A673 (cell line): ENCODE measurements around the gene AP2M1. TPM values are rescaled to one million over a fixed set of nuclear protein-coding genes. Genes with fewer than 3 reads are reported as not detected.
A peak's percentile ranks its signal among the peaks of the same experiment; 100 is the strongest.

Source experiments
- BruUV-seq: library from RNA; stranded (reverse); fragments of 400-500 nt; replicated peaks from 2 replicates; lab custom pipeline; 2021; lab: Mats Ljungman, UMichigan
- CTCF ChIA-PET: fragments of 300-600 bp; sonication (Branson Sonifier 250); formaldehyde crosslinking; loops from one replicate; lab custom pipeline; 2022; ENCODE audit warnings: antibody characterized with exemption; lab: Charles Lee
- POLR2A ChIA-PET: fragments of 300-600 bp; sonication (Branson Sonifier 250); formaldehyde crosslinking; loops from one replicate; lab custom pipeline; 2022; ENCODE audit warnings: antibody characterized with exemption; ENCODE audit not compliant: low non-redundant PET; lab: Charles Lee
- DNase-seq: peaks from one replicate; pipeline ENCODE4 v3.0.0-alpha.2; 2015; ENCODE audit warnings: low spot score
- H3K27ac ChIP-seq: fragments of 200-600 bp; sonication (generic); 2 replicates; pipeline ENCODE4 v1.5.1; 2016; ENCODE audit warnings: mixed run types, low read depth, mild to moderate bottlenecking, mixed read lengths, antibody characterized with exemption, low read length; ENCODE audit not compliant: poor library complexity, severe bottlenecking
- H3K27me3 ChIP-seq: fragments of 200-600 bp; sonication (generic); replicated peaks from 2 replicates; pipeline ENCODE4 v1.6.1; 2017; ENCODE audit warnings: mixed run types, low read depth, mild to moderate bottlenecking, mixed read lengths, antibody characterized with exemption, low read length; ENCODE audit not compliant: insufficient read depth, poor library complexity
- H3K36me3 ChIP-seq: fragments of 200-600 bp; sonication (generic); 2 replicates; pipeline ENCODE4 v1.6.1; 2016; ENCODE audit warnings: mixed run types, mild to moderate bottlenecking, mixed read lengths, antibody characterized with exemption, low read length; ENCODE audit not compliant: insufficient read depth, poor library complexity, severe bottlenecking
- H3K4me1 ChIP-seq: fragments of 200-600 bp; sonication (generic); 2 replicates; pipeline ENCODE4 v1.6.1; 2017; ENCODE audit warnings: mixed run types, mild to moderate bottlenecking, mixed read lengths, antibody characterized with exemption, low read length; ENCODE audit not compliant: insufficient read depth, poor library complexity, severe bottlenecking
- H3K4me3 ChIP-seq: fragments of 200-600 bp; sonication (generic); 2 replicates; pipeline ENCODE4 v1.5.1; 2016; ENCODE audit warnings: low read depth, mixed run types, mild to moderate bottlenecking, mixed read lengths, low read length; ENCODE audit not compliant: poor library complexity, severe bottlenecking
- H3K9me3 ChIP-seq: fragments of 200-600 bp; sonication (generic); 2 replicates; pipeline ENCODE4 v1.6.1; 2016; ENCODE audit warnings: mixed run types, low read depth, mild to moderate bottlenecking, mixed read lengths, antibody characterized with exemption, low read length; ENCODE audit not compliant: poor library complexity, severe bottlenecking
- EZH2 ChIP-seq: fragments of 200-600 bp; sonication (generic); IDR thresholded peaks from 2 replicates; pipeline ENCODE4 v1.6.1; 2017; ENCODE audit warnings: borderline replicate concordance, low read depth, mild to moderate bottlenecking, mixed read lengths, antibody characterized with exemption, low read length; ENCODE audit not compliant: poor library complexity, severe bottlenecking
- intact Hi-C: fragments of 100-400 bp; cut with micrococcal nuclease; formaldehyde crosslinking; loops from one replicate; pipeline ENCODE4 v1.10.0; 2022; ENCODE audit not compliant: unreplicated experiment
- total RNA-seq: library from RNA; stranded (reverse); gene quantifications from 2 replicates; pipeline ENCODE4 v1.2.3, GENCODE V29; 2021
- TF ChIP-seq, protein P1 (sequence below): fragments of 300-800, 200-600 bp; sonication (generic); conservative IDR thresholded peaks from 2 replicates; pipeline ENCODE4 v1.5.1; 2017; ENCODE audit warnings: low read depth, mild to moderate bottlenecking, antibody characterized with exemption, low read length, moderate library complexity, mixed read lengths

The AP2M1 gene
- total RNA-seq, 1 experiment from 2014 or later = 419 TPM

DNA sequence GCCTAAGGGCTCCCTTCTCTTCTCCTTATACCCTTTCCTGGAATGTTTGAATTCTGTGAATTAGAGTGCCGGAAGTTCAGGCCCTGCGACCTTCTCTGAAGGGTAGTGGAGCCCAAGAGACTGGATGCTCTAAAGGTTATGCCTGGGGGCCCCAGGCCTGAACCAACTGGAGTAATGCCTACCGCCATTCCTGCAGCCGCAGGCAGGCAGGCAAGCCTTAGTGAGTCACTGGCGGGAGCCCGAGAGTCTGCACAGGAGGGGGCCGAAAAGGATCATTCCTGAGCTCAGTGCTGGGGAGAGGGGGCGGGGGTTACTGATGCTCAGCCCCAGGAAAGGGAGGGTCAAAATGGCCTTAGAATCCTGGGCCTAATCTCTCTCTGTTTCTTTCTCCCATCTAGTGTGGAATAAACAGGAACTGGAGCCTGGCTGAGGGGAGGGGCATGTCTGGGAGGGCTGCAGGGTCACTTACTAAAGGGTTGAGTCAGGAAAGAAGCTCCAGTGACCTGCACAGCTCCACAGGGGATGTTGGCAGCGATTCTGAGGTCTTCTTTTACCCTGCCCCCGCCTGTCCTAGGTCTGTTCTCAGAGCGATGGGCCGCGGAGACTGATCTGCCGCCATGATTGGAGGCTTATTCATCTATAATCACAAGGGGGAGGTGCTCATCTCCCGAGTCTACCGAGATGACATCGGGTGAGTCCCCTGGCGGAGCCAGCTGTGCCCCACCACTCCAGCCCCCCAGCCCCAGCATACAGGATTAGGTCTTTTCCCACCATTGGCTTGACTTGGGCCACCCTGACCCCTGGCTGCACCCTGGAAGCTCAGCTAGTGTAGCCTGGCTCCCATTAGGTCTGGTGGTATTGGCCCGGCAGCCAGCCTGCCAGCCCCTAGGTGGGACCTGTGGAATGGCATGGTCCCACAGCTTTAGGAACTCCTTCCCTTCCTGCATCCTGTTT, 2.0 kb downstream of the AP2M1 start:
- Histone ChIP-seq H3K27me3 (no peaks in the 10 kb centered on the region), H3K27ac (peak overlapping the region; percentile 89), H3K9me3 (no peaks in the 10 kb centered on the region), H3K4me1 (peaks cover 9% of the 10 kb centered on the region), H3K4me3 (peak overlapping the region; percentile 95), H3K36me3 (peaks cover 47% of the 10 kb centered on the region)
- intact Hi-C loops = no loop called here
- no peak for TF ChIP-seq EZH2
- TF ChIP-seq, protein P1, sequence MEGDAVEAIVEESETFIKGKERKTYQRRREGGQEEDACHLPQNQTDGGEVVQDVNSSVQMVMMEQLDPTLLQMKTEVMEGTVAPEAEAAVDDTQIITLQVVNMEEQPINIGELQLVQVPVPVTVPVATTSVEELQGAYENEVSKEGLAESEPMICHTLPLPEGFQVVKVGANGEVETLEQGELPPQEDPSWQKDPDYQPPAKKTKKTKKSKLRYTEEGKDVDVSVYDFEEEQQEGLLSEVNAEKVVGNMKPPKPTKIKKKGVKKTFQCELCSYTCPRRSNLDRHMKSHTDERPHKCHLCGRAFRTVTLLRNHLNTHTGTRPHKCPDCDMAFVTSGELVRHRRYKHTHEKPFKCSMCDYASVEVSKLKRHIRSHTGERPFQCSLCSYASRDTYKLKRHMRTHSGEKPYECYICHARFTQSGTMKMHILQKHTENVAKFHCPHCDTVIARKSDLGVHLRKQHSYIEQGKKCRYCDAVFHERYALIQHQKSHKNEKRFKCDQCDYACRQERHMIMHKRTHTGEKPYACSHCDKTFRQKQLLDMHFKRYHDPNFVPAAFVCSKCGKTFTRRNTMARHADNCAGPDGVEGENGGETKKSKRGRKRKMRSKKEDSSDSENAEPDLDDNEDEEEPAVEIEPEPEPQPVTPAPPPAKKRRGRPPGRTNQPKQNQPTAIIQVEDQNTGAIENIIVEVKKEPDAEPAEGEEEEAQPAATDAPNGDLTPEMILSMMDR = no peak
- no TSS peak for BruUV-seq
- peak; percentile 89 for DNase-seq
- ChIA-PET CTCF (no interaction called here), POLR2A (interaction anchor here (0.6 to 1.2 kb wide), 2 partner anchors 9 to 242 kb away, joined by 3 to 10 read pairs; partner anchors contain the start of gene ABCF3)

DNA sequence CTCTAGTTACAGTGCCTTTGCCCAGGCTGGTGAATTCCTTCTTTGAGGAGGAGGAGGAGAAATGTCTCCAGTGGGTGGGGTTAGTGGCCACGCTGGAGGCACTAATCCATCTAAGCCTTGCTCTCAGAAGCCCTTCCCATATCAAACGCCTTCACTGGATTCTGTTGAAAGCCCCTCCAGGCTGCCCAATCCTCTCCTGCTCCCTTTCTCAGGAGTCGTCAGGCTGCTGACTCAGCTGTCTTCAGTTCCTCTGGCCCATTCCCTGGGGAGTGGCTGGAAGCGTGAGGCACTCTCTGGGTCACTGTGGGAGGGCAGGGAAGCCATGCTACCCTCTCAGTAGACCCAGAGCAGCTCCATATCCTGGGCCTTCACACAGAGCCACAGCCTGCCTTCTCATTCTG, 2.7 kb downstream of the AP2M1 start:
- peak overlapping the region; percentile 89 for H3K27ac ChIP-seq
- H3K27me3 ChIP-seq = no peaks in the 10 kb centered on the region
- H3K9me3 ChIP-seq = no peaks in the 10 kb centered on the region
- peak; percentile 58 for DNase-seq
- ChIA-PET CTCF (no interaction called here), POLR2A (interaction anchor here (1.2 kb wide), 1 partner anchor 8 kb away, joined by 3 read pairs; the partner anchor contains the start of gene ABCF3)
- peaks cover 9% of the 10 kb centered on the region for H3K4me1 ChIP-seq
- peaks cover 54% of the 10 kb centered on the region for H3K36me3 ChIP-seq
- no TSS peak for BruUV-seq
- intact Hi-C loops = no loop called here
- peak overlapping the region; percentile 95 for H3K4me3 ChIP-seq
- no peak for TF ChIP-seq EZH2
- TF ChIP-seq, protein P1 = no peak

DNA sequence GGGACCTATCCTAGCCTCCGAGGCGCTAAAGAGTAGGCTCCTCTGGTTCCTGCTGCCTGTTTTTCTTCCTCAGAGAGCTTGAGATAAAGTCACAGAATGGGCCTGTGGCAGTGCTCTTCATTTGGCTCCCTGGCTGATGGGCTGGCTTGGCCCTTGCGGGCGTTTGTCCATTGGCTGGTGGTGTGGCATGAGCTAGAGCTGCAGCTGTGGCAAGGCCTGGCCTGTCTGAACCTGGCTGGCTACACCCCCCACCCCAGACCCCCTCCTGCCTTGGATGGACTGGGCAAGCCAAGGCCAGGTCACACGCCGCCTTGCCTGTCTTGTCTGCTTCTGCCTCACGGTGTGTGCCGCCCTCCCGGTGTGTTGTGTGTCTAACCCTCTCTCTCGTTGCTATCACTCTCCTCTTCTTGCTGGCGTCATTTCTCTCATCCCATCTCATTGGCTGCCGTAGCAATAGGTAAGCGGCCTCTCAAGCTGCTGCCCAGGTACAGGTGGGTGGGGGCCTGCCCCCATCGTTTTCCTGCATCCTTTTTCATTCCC, 3.2 kb downstream of the AP2M1 start:
- no peak for DNase-seq
- Histone ChIP-seq H3K9me3 (no peaks in the 10 kb centered on the region), H3K36me3 (peaks cover 59% of the 10 kb centered on the region), H3K27me3 (no peaks in the 10 kb centered on the region), H3K4me1 (peaks cover 9% of the 10 kb centered on the region), H3K27ac (peak overlapping the region; percentile 89), H3K4me3 (no peak overlapping the region)
- ChIA-PET CTCF (interaction anchor here (0.6 kb wide), 1 partner anchor 32 kb away, joined by 3 read pairs; no protein-coding TSS in a partner anchor), POLR2A (no interaction called here)
- intact Hi-C loops = no loop called here
- TF ChIP-seq, protein P1 = no peak
- TF ChIP-seq EZH2 = no peak
- no TSS peak for BruUV-seq
